ENCODE data around the gene AKR7A3.

The AKR7A3 gene

GRCh38 chr1:19315378-19316198 is 27.0 kb upstream of the AKR7A3 start:
- Histone ChIP-seq H3K36me3 (ENCODE audit: insufficient read depth, low read length) (peaks cover 15% of the 10 kb centered on the region), H3K9ac (ENCODE audit: low read length) (no peak overlapping the region), H3K4me1 (ENCODE audit: insufficient read depth, low read length) (peaks cover 22% of the 10 kb centered on the region), H3K27ac (ENCODE audit: low read depth, low read length) (no peak overlapping the region), H3K9me3 (ENCODE audit: low read length) (no peaks in the 10 kb centered on the region), H3K27me3 (ENCODE audit: control insufficient read depth in 1 of 2, insufficient read depth in 2 of 2, low read length in 2 of 2) (no peaks in the 10 kb centered on the region), H3K4me3 (ENCODE audit: low read depth in 1 of 2, low read length in 2 of 2) (no peak overlapping the region)

GRCh38 chr1:19313961-19314882 is 25.7 kb upstream of the AKR7A3 start:
- H3K4me3 ChIP-seq (ENCODE audit: low read depth in 1 of 2, low read length in 2 of 2) = no peak overlapping the region
- H3K4me1 ChIP-seq (ENCODE audit: insufficient read depth, low read length) = peaks cover 23% of the 10 kb centered on the region
- peaks cover 15% of the 10 kb centered on the region for H3K36me3 ChIP-seq (ENCODE audit: insufficient read depth, low read length)
- no peaks in the 10 kb centered on the region for H3K9me3 ChIP-seq (ENCODE audit: low read length)
- no peak overlapping the region for H3K27ac ChIP-seq (ENCODE audit: low read depth, low read length)
- H3K27me3 ChIP-seq (ENCODE audit: control insufficient read depth in 1 of 2, insufficient read depth in 2 of 2, low read length in 2 of 2) = no peaks in the 10 kb centered on the region
- no peak overlapping the region for H3K9ac ChIP-seq (ENCODE audit: low read length)

GRCh38 chr1:19313636-19313959 is 25.0 kb upstream of the AKR7A3 start:
- Histone ChIP-seq H3K4me1 (ENCODE audit: insufficient read depth, low read length) (peaks cover 23% of the 10 kb centered on the region), H3K4me3 (ENCODE audit: low read depth in 1 of 2, low read length in 2 of 2) (peak overlapping the region in 1 of 2 donors; percentile 53), H3K27ac (ENCODE audit: low read depth, low read length) (no peak overlapping the region), H3K36me3 (ENCODE audit: insufficient read depth, low read length) (peaks cover 17% of the 10 kb centered on the region), H3K9ac (ENCODE audit: low read length) (peak overlapping the region; percentile 5), H3K27me3 (ENCODE audit: control insufficient read depth in 1 of 2, insufficient read depth in 2 of 2, low read length in 2 of 2) (no peaks in the 10 kb centered on the region), H3K9me3 (ENCODE audit: low read length) (no peaks in the 10 kb centered on the region)

- Histone ChIP-seq H3K4me3 (ENCODE audit: low read depth in 1 of 2, low read length in 2 of 2) (peak overlapping the region; percentile 53 to 66), H3K9ac (ENCODE audit: low read length) (peak overlapping the region; percentile 5), H3K27ac (ENCODE audit: low read depth, low read length) (peak overlapping the region; percentile 81), H3K4me1 (ENCODE audit: insufficient read depth, low read length) (peaks cover 23% of the 10 kb centered on the region), H3K27me3 (ENCODE audit: control insufficient read depth in 1 of 2, insufficient read depth in 2 of 2, low read length in 2 of 2) (no peaks in the 10 kb centered on the region), H3K9me3 (ENCODE audit: low read length) (no peaks in the 10 kb centered on the region), H3K36me3 (ENCODE audit: insufficient read depth, low read length) (peaks cover 19% of the 10 kb centered on the region)
Measured at GRCh38 chr1:19312782-19313635, 24.4 kb upstream of the AKR7A3 start.

DNA sequence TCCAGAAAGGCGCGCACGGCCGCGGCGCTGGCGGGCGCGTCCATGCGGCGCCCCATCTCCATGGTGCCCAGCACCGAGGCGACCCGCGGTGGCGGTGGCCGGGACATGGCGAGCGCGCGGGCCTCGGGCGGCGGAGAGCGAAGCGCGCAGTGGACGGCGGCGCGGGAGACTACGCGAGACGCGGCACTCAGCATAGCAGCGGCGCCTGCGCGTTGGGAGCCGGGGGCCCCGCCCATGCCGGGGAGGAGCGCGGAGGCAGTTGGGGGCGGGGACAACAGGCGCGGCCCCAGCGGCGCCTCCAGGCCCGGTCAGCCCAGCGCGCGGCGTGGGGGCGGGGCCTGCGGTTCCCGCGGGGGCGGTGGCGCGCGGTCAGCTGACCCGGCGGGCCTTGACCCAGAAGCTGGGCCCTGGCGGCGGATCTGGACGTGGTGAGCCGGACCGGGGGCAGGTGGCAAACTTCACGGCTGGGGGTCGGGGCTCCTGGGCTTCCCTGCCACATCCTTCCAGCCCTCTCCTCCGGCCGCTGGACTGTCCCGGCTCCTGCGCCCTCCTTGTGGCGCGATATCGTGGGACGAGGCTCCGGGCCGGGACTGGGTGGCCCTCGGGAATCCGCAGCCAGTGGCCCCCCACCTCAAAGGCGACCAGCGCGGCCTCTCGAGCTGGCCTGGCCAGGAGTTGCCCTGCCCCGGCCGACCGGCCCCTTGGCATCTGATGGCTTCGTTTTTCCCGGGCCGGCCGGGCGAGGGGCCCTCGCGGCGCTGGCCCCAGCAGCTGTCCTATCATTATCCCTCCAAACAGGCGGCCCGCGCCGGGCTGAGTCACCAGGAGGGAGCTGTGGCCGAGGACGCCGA is 23.6 kb upstream of the AKR7A3 start, which contains the start of the genes AKR7A2 and SLC66A1:
Gene AKR7A2 (minus strand): TSS at position 214 of the 851 bp plus-strand sequence. CDS start 20 bp downstream, at position 194.
Gene SLC66A1 (plus strand): TSS at position 396 of the 851 bp plus-strand sequence. CDS start 5,352 bp downstream, outside the sequence.
- Histone ChIP-seq H3K4me1 (ENCODE audit: insufficient read depth, low read length) (peaks cover 23% of the 10 kb centered on the region), H3K36me3 (ENCODE audit: insufficient read depth, low read length) (peaks cover 22% of the 10 kb centered on the region), H3K27ac (ENCODE audit: low read depth, low read length) (peak within 1 kb of the TSS; percentile 85), H3K9ac (ENCODE audit: low read length) (peak within 1 kb of the TSS; percentile 68), H3K27me3 (ENCODE audit: control insufficient read depth in 1 of 2, insufficient read depth in 2 of 2, low read length in 2 of 2) (no peaks in the 10 kb centered on the region), H3K9me3 (ENCODE audit: low read length) (no peaks in the 10 kb centered on the region), H3K4me3 (ENCODE audit: low read depth in 1 of 2, low read length in 2 of 2) (peak within 1 kb of the TSS; percentile 81 to 88)

GRCh38 chr1:19311503-19311930 is 22.9 kb upstream of the AKR7A3 start:
- Histone ChIP-seq H3K36me3 (ENCODE audit: insufficient read depth, low read length) (peaks cover 28% of the 10 kb centered on the region), H3K27ac (ENCODE audit: low read depth, low read length) (peak overlapping the region; percentile 85), H3K9ac (ENCODE audit: low read length) (peak overlapping the region; percentile 68), H3K27me3 (ENCODE audit: control insufficient read depth in 1 of 2, insufficient read depth in 2 of 2, low read length in 2 of 2) (no peaks in the 10 kb centered on the region), H3K9me3 (ENCODE audit: low read length) (no peaks in the 10 kb centered on the region), H3K4me1 (ENCODE audit: insufficient read depth, low read length) (peaks cover 23% of the 10 kb centered on the region), H3K4me3 (ENCODE audit: low read depth in 1 of 2, low read length in 2 of 2) (peak overlapping the region; percentile 81 to 88)

DNA sequence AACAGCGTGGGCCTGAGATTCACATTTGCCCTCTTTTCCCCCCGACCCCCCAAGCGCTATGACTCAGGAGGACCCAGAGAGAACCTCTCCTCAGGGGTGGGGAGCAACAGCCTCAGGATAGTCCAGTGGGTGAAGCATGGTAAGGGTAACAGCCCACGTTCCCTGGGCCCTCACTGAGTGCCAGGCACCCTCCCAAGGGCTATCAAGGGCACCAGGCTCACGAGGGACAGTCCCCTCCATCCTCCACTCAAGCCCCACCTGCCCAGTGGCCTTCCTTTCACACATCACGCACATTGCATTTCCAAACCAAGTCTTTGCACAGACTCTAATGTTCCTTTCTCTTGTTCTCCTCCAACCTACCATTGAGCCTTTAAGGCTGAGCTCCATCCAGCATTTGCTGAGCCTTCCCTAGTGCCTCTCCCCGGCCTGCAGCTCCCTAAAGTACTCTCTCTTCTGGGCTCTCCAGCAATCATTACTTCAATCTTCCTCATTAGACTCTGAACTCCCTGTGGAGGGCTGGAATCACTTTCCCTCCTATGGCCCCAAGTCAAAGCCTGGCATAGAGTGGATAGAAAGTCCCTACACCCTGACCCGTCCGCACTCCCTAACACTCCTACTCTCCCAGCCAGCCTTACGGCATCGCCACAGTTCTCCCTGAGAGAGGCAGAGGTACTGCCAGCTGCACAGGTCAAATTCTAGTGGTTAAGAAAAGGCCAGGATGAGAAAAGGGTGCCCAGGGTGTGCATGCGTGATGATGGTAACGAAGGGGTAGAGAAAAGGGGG is 22.3 kb upstream of the AKR7A3 start:
- Histone ChIP-seq H3K4me1 (ENCODE audit: insufficient read depth, low read length) (peaks cover 23% of the 10 kb centered on the region), H3K4me3 (ENCODE audit: low read depth in 1 of 2, low read length in 2 of 2) (peak overlapping the region; percentile 81 to 88), H3K9ac (ENCODE audit: low read length) (peak overlapping the region; percentile 68), H3K27ac (ENCODE audit: low read depth, low read length) (peak overlapping the region; percentile 85), H3K9me3 (ENCODE audit: low read length) (no peaks in the 10 kb centered on the region), H3K36me3 (ENCODE audit: insufficient read depth, low read length) (peaks cover 34% of the 10 kb centered on the region), H3K27me3 (ENCODE audit: control insufficient read depth in 1 of 2, insufficient read depth in 2 of 2, low read length in 2 of 2) (no peaks in the 10 kb centered on the region)

DNA sequence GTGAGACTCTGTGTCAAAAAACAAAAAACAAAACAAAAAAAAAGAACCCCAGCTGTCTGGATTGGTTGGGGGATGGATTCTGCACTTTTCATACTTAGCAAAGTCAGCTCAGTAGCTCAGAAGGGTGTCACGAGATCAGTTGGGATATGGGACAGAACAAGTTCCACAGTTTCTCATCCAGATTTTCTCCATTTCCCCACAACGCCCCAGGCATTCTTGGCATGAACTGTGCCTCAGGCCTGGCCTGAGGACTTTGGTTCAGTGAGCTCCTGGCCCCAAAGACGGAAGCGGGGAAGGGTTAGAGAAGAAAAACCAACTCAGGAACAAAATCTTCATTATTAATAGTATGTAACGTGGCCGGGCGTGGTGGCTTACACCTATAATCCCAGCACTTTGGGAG is 21.5 kb upstream of the AKR7A3 start:
- H3K9me3 ChIP-seq (ENCODE audit: low read length) = no peaks in the 10 kb centered on the region
- no peak overlapping the region for H3K9ac ChIP-seq (ENCODE audit: low read length)
- peaks cover 38% of the 10 kb centered on the region for H3K36me3 ChIP-seq (ENCODE audit: insufficient read depth, low read length)
- H3K4me1 ChIP-seq (ENCODE audit: insufficient read depth, low read length) = peaks cover 23% of the 10 kb centered on the region
- no peaks in the 10 kb centered on the region for H3K27me3 ChIP-seq (ENCODE audit: control insufficient read depth in 1 of 2, insufficient read depth in 2 of 2, low read length in 2 of 2)
- H3K27ac ChIP-seq (ENCODE audit: low read depth, low read length) = no peak overlapping the region
- no peak overlapping the region for H3K4me3 ChIP-seq (ENCODE audit: low read depth in 1 of 2, low read length in 2 of 2)

DNA sequence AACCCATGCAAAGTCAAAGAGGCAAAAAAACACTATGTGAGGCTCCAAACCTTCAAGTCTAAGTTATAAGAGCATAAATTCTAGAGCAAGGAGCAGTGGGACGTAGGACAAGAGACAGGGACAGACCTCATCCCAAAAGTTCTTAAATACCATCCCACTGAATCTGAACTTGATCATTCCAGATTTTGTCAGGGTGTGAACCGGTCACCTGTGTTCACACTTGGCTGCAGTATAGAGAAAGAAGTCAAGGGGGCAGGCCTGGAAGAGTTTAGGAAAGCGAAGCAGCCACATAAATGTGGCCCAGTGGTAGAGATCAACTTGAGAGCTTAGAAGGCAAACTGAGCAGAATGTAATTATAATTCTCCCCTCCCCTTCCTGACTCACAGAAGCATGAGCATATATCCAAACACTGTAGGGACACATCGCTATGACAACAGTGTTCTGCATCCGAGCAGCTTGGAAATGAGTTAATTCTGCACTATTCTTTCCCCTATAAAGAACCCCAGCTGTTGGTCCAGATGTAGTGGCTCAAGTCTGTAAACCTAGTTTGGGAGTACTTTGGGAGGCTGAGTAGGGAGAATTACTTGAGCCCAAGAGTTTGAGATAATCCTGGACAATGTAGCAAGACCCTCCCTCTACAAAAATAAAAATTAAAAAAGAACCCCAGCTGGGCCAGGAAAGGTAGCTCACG is 20.7 kb upstream of the AKR7A3 start:
- no peak overlapping the region for H3K9ac ChIP-seq (ENCODE audit: low read length)
- no peak overlapping the region for H3K27ac ChIP-seq (ENCODE audit: low read depth, low read length)
- H3K36me3 ChIP-seq (ENCODE audit: insufficient read depth, low read length) = peaks cover 43% of the 10 kb centered on the region
- no peaks in the 10 kb centered on the region for H3K9me3 ChIP-seq (ENCODE audit: low read length)
- H3K4me3 ChIP-seq (ENCODE audit: low read depth in 1 of 2, low read length in 2 of 2) = no peak overlapping the region
- H3K4me1 ChIP-seq (ENCODE audit: insufficient read depth, low read length) = peaks cover 23% of the 10 kb centered on the region
- H3K27me3 ChIP-seq (ENCODE audit: control insufficient read depth in 1 of 2, insufficient read depth in 2 of 2, low read length in 2 of 2) = no peaks in the 10 kb centered on the region

Data from muscle layer of colon (tissue), 2 donors.